A549 (cell line): ENCODE data around the gene TUBGCP3. TPM values are rescaled to one million over a fixed set of nuclear protein-coding genes. Genes with fewer than 3 reads are reported as not detected.

Source experiments
- ATAC-seq, 2 experiments: fragments of 200-7000 bp in 1 of 2; fragments of >200 bp in 1 of 2; cut with Nextera tagmentation in 1 of 2; cut with Tn5 transposase in 1 of 2; 3 replicates each; pipeline versions ENCODE4 v1.8.0 to v1.9.1; 2018 to 2020; ENCODE audit warnings: mild to moderate bottlenecking in 1 of 2, moderate library complexity in 1 of 2
- CTCF ChIA-PET: fragments of 300-600 bp; sonication (Branson Sonifier 250); formaldehyde crosslinking; extraction: SDS; loops from one replicate; lab custom pipeline; 2021; ENCODE audit warnings: antibody characterized with exemption, inconsistent platforms; lab: Yijun Ruan, JAX
- POLR2A ChIA-PET: fragments of 350-600 bp; formaldehyde crosslinking; extraction: SDS; loops from one replicate; lab custom pipeline; 2021; ENCODE audit warnings: antibody characterized with exemption, inconsistent platforms; lab: Yijun Ruan, JAX
- DNase-seq, 2 experiments: peaks; one replicate each; pipeline versions ENCODE4 v3.0.0 to v3.0.0-alpha.2; 2011 to 2016; ENCODE audit warnings: low read depth in 1 of 2, low spot score in 1 of 2
- FAIRE-seq: peaks from 2 replicates; lab custom pipeline; 2011; peaks lifted over from hg19 to GRCh38; lab: Jason Lieb, UNC
- H3K27ac ChIP-seq, 2 experiments: fragments of >200 bp; sonication (Bioruptor Twin); formaldehyde crosslinking; 3 replicates each; pipeline ENCODE4 v1.5.1; 2016 to 2017
- H3K4me1 ChIP-seq: fragments of >200 bp; sonication (Bioruptor Twin); formaldehyde crosslinking; 3 replicates; pipeline ENCODE4 v1.6.1; 2016
- H3K4me2 ChIP-seq: fragments of >200 bp; sonication (Bioruptor Twin); formaldehyde crosslinking; 3 replicates; pipeline ENCODE4 v1.6.1; 2016
- H3K4me3 ChIP-seq: fragments of >200 bp; sonication (Bioruptor Twin); formaldehyde crosslinking; 3 replicates; pipeline ENCODE4 v1.5.1; 2016
- H3K9me3 ChIP-seq: fragments of >200 bp; sonication (Bioruptor Twin); formaldehyde crosslinking; 3 replicates; pipeline ENCODE4 v1.6.1; 2016
- BCL3 ChIP-seq: fragments of >200 bp; sonication (Bioruptor Twin); formaldehyde crosslinking; IDR thresholded peaks from 3 replicates; pipeline ENCODE4 v1.6.1; 2016
- BHLHE40 ChIP-seq: IDR thresholded peaks from 2 replicates; pipeline ENCODE4 v1.6.1; 2012; ENCODE audit warnings: low read depth, low read length, inconsistent platforms
- CBX2 ChIP-seq: fragments of 200-600 bp; sonication (generic); IDR thresholded peaks from 2 replicates; pipeline ENCODE4 v1.6.1; 2016; ENCODE audit warnings: low read depth, mild to moderate bottlenecking, borderline replicate concordance
- CBX8 ChIP-seq: fragments of 200-600 bp; sonication (generic); IDR thresholded peaks from 2 replicates; pipeline ENCODE4 v1.6.1; 2016
- E2F6 ChIP-seq: IDR thresholded peaks from 2 replicates; pipeline ENCODE4 v1.6.1; 2012; ENCODE audit warnings: low read depth, borderline replicate concordance
- EHF ChIP-seq: fragments of 250-450 bp; sonication (Bioruptor Pico); IDR thresholded peaks from 2 replicates; pipeline ENCODE4 v1.5.0; 2020; ENCODE audit warnings: mild to moderate bottlenecking
- FOSB ChIP-seq: fragments of 250-450 bp; sonication (Bioruptor Pico); IDR thresholded peaks from 2 replicates; pipeline ENCODE4 v1.5.0; 2020; ENCODE audit warnings: mild to moderate bottlenecking, moderate library complexity
- FOXS1 ChIP-seq: fragments of 250-450 bp; sonication (Bioruptor Pico); IDR thresholded peaks from 2 replicates; pipeline ENCODE4 v1.5.0; 2020; ENCODE audit warnings: mild to moderate bottlenecking, moderate library complexity
- HEYL ChIP-seq: fragments of 250-450 bp; sonication (Bioruptor Pico); IDR thresholded peaks from 2 replicates; pipeline ENCODE4 v1.8.0; 2021; ENCODE audit warnings: mild to moderate bottlenecking, moderate library complexity
- HMGXB4 ChIP-seq: fragments of 250-450 bp; sonication (Bioruptor Pico); IDR thresholded peaks from 2 replicates; pipeline ENCODE4 v1.5.0; 2021; ENCODE audit warnings: mild to moderate bottlenecking, moderate library complexity, borderline replicate concordance
- HOXA7 ChIP-seq: fragments of 250-450 bp; sonication (Bioruptor Pico); IDR thresholded peaks from 2 replicates; pipeline ENCODE4 v1.5.0; 2020; ENCODE audit warnings: mild to moderate bottlenecking, moderate library complexity
- HOXB13 ChIP-seq: fragments of 250-450 bp; sonication (Bioruptor Pico); IDR thresholded peaks from 2 replicates; pipeline ENCODE4 v1.5.0; 2020; ENCODE audit warnings: low read depth, mild to moderate bottlenecking, moderate library complexity
- HOXB5 ChIP-seq: fragments of 250-450 bp; sonication (Bioruptor Pico); IDR thresholded peaks from 2 replicates; pipeline ENCODE4 v1.5.0; 2020; ENCODE audit warnings: mild to moderate bottlenecking, moderate library complexity
- JUN ChIP-seq, 2 experiments: fragments of >200 bp; sonication (Bioruptor Twin); formaldehyde crosslinking; IDR thresholded peaks; 2 replicates in 1 of 2; 3 replicates in 1 of 2; pipeline ENCODE4 v1.6.1; 2016 to 2017
- JUNB ChIP-seq: fragments of >200 bp; sonication (Bioruptor Twin); formaldehyde crosslinking; IDR thresholded peaks from 2 replicates; pipeline ENCODE4 v1.6.1; 2016
- KDM5A ChIP-seq: fragments of 200-600 bp; sonication (generic); IDR thresholded peaks from 2 replicates; pipeline ENCODE4 v1.6.1; 2016; ENCODE audit warnings: antibody characterized with exemption, mild to moderate bottlenecking
- MAFK ChIP-seq: fragments of 450-650 bp; IDR thresholded peaks from 2 replicates; pipeline ENCODE4 v1.6.1; 2014; ENCODE audit not compliant: partially characterized antibody
- MAX ChIP-seq: IDR thresholded peaks from 2 replicates; pipeline ENCODE4 v1.6.1; 2012
- PHF8 ChIP-seq: fragments of 200-600 bp; sonication (generic); IDR thresholded peaks from 2 replicates; pipeline ENCODE4 v1.6.1; 2016; ENCODE audit warnings: low read depth, mild to moderate bottlenecking, antibody characterized with exemption, moderate library complexity, borderline replicate concordance
- POLR2A ChIP-seq: IDR thresholded peaks from 2 replicates; pipeline ENCODE4 v1.6.1; 2012; ENCODE audit warnings: mild to moderate bottlenecking, low read length
- POLR2AphosphoS2 ChIP-seq: conservative IDR thresholded peaks from 2 replicates; pipeline ENCODE4 v1.6.1; 2012; ENCODE audit warnings: low read length, improper control_type of control experiment, inconsistent platforms
- SMC3 ChIP-seq: fragments of >200 bp; sonication (Bioruptor Twin); formaldehyde crosslinking; IDR thresholded peaks from 3 replicates; pipeline ENCODE4 v1.6.1; 2018; ENCODE audit warnings: inconsistent platforms
- TP53 ChIP-seq: fragments of 250-450 bp; sonication (Bioruptor Pico); IDR thresholded peaks from 2 replicates; pipeline ENCODE4 v1.5.0; 2021; ENCODE audit warnings: mild to moderate bottlenecking, moderate library complexity
- USF2 ChIP-seq: fragments of 450-650 bp; IDR thresholded peaks from 2 replicates; pipeline ENCODE4 v1.6.1; 2014; ENCODE audit warnings: antibody characterized with exemption
- ZFP36 ChIP-seq: fragments of 450-650 bp; IDR thresholded peaks from 2 replicates; pipeline ENCODE4 v1.6.1; 2014; ENCODE audit warnings: borderline replicate concordance; ENCODE audit not compliant: partially characterized antibody
- ZNF302 ChIP-seq: fragments of 250-450 bp; sonication (Bioruptor Pico); IDR thresholded peaks from 2 replicates; pipeline ENCODE4 v1.9.0; 2021; ENCODE audit warnings: inconsistent platforms, mild to moderate bottlenecking, moderate library complexity
- WGBS: methylation state at CpG from one replicate; pipeline ENCODE4 v1.1.6; 2017; ENCODE audit errors: missing lambda C conversion rate; 5-methylcytosine and 5-hydroxymethylcytosine counted together
- polyA minus RNA-seq: library from RNA; depleted of rRNA, polyadenylated mRNA; stranded (reverse); fragments of >200 nt; gene quantifications from 2 replicates; pipeline ENCODE4 v1.2.3, GENCODE V29; 2011; rRNA and poly(A)+ RNA removed
- polyA plus RNA-seq, 4 experiments: library from polyadenylated mRNA; depleted of rRNA in 3 of 4; stranded (reverse); fragments of >200 nt; fragmentation: RNase III in 1 of 4; extraction: RNeasy Plus Mini Kit Qiagen cat#74134 plus additional on column Dnase treatment in 1 of 4; gene quantifications; 2 replicates in 3 of 4; 3 replicates in 1 of 4; pipeline ENCODE4 v1.2.3, GENCODE V29; 2011 to 2017

The TUBGCP3 gene
- polyA plus RNA-seq (2011; rRNA removed) = 21.3 and 25.7 TPM in 2 replicates
- polyA plus RNA-seq (2012; cell fraction: cytosol; rRNA removed) = 20.4 and 25.3 TPM in 2 replicates
- 33.9 and 38.8 TPM in 2 replicates for polyA plus RNA-seq (2012; cell fraction: nucleus; rRNA removed)
- polyA plus RNA-seq (2017; fragmentation: RNase III; extraction: RNeasy Plus Mini Kit Qiagen cat#74134 plus additional on column Dnase treatment) = 15.9 to 16.6 TPM (median 16.1 TPM) in 3 replicates
- 31.9 and 34.8 TPM in 2 replicates for polyA minus RNA-seq

GRCh38 chr13:112587764-112588489 is at the start of gene TUBGCP3:
Gene TUBGCP3, minus strand, starts transcription at chr13:112588153. Its CDS starts 173 bp downstream, at chr13:112587980.
- Histone ChIP-seq H3K4me2 (peak within 1 kb of the TSS; percentile 96), H3K4me3 (peak within 1 kb of the TSS; percentile 100), H3K27ac (peak within 1 kb of the TSS; percentile 100), H3K4me1 (peaks cover 8% of the 10 kb centered on the region; the same call in 1 of the 3 replicates), H3K9me3 (no peaks in the 10 kb centered on the region)
- ATAC-seq = peak; percentile 93 to 96
- peak; percentile 78 to 82 for DNase-seq
- WGBS = 4% methylated on average over 4 of the region's 77 CpGs
- FAIRE-seq = no peak
- TF ChIP-seq MAX (peak; percentile 97), ZFP36 (no peak), BCL3 (peak; percentile 62; the same call in 1 of the 3 replicates), HOXB5 (CRISPR knock-in tag) (0 out of 2 replicates have a peak, but pooled peaks have one; percentile 26), E2F6 (peak; percentile 95), POLR2A (peak; percentile 69), PHF8 (peak; percentile 9; the same call in 1 of the 2 replicates), KDM5A (peak; percentile 61; the same call in 1 of the 2 replicates), HMGXB4 (CRISPR knock-in tag) (0 out of 2 replicates have a peak, but pooled peaks have one; percentile 37), EHF (peak; percentile 73), ZNF302 (CRISPR knock-in tag) (no peak), HOXB13 (CRISPR knock-in tag) (peak; percentile 92), TP53 (CRISPR knock-in tag) (no peak), JUN (IDR thresholded peaks at IDR 0.05) (peak in 1 of 2 experiments; percentile 79; a peak in 4 of 5 replicates)
- ChIA-PET POLR2A (interaction anchor here (2.0 kb wide), 1 partner anchor 19 kb away, joined by 4 read pairs; no protein-coding TSS in a partner anchor), CTCF (interaction anchor here (0.6 kb wide), 1 partner anchor 17 kb away, joined by 3 read pairs; no protein-coding TSS in a partner anchor)

GRCh38 chr13:112637017-112637801 is 49.3 kb upstream of the TUBGCP3 start:
- FAIRE-seq (no peak), ATAC-seq (no peak), DNase-seq (no peak)
- ChIA-PET CTCF (interaction anchor here (1.6 kb wide), 1 partner anchor 237 kb away, joined by 9 read pairs; no protein-coding TSS in a partner anchor), POLR2A (no interaction called here)
- Histone ChIP-seq H3K4me3 (no peak overlapping the region), H3K4me2 (no peak overlapping the region), H3K9me3 (no peaks in the 10 kb centered on the region), H3K27ac (no peak overlapping the region), H3K4me1 (0 out of 3 replicates have a peak, but pooled peaks cover 5% of the 10 kb centered on the region)
- 89% methylated on average over 25 of the region's 27 CpGs for WGBS
- no peak for TF ChIP-seq CBX8
- TF ChIP-seq BHLHE40 = no peak
- no peak for TF ChIP-seq MAX
- TF ChIP-seq HOXA7 (CRISPR knock-in tag) = no peak
- no peak for TF ChIP-seq ZNF302 (CRISPR knock-in tag)
- TF ChIP-seq TP53 (CRISPR knock-in tag) = no peak
- TF ChIP-seq JUN (IDR thresholded peaks at IDR 0.05) = no peak
- no peak for TF ChIP-seq JUNB
- TF ChIP-seq MAFK = no peak
- no peak for TF ChIP-seq HMGXB4 (CRISPR knock-in tag)
- TF ChIP-seq FOSB (CRISPR knock-in tag) = no peak
- TF ChIP-seq HOXB5 (CRISPR knock-in tag) = no peak
- TF ChIP-seq CBX2 = no peak
- no peak for TF ChIP-seq HEYL
- TF ChIP-seq SMC3 = no peak
- TF ChIP-seq POLR2A = no peak
- TF ChIP-seq FOXS1 (CRISPR knock-in tag) = no peak
- no peak for TF ChIP-seq POLR2AphosphoS2
- TF ChIP-seq USF2 = no peak
